GM12878 (cell line): Measurements from ENCODE around the gene LSM12. TPM values are rescaled to one million over a fixed set of nuclear protein-coding genes. Genes with fewer than 3 reads are reported as not detected.

Experiments used
- ATAC-seq: fragments of 200-7000 bp; cut with Tn5 transposase; 3 replicates; pipeline ENCODE4 v1.9.1; 2020; ENCODE audit warnings: mild to moderate bottlenecking, moderate library complexity
- BruUV-seq: library from RNA; stranded (reverse); fragments of 400-500 nt; replicated peaks from 2 replicates; lab custom pipeline; 2021; lab: Mats Ljungman, UMichigan
- CTCF ChIA-PET: fragments of 300-600 bp; sonication (Branson Sonifier 250); formaldehyde crosslinking; extraction: SDS; loops from one replicate; lab custom pipeline; 2021; ENCODE audit warnings: inconsistent platforms; lab: Yijun Ruan, JAX
- POLR2A ChIA-PET: fragments of 350-600 bp; formaldehyde crosslinking; extraction: SDS; loops from one replicate; lab custom pipeline; 2021; ENCODE audit warnings: inconsistent platforms; lab: Charles Lee
- RAD21 ChIA-PET: fragments of 300-600 bp; sonication (Branson Sonifier 250); formaldehyde crosslinking; loops from one replicate; lab custom pipeline; 2023; ENCODE audit warnings: antibody characterized with exemption; ENCODE audit not compliant: unreplicated experiment; lab: Charles Lee
- SMC1A ChIA-PET: fragments of 300-600 bp; sonication (Branson Sonifier 250); formaldehyde crosslinking; loops from one replicate; lab custom pipeline; 2023; ENCODE audit not compliant: unreplicated experiment, uncharacterized antibody; lab: Charles Lee
- DNase-seq: peaks from one replicate; pipeline ENCODE4 v3.0.0-alpha.2; 2011; ENCODE audit warnings: low read depth, low spot score
- FAIRE-seq: peaks from 3 replicates; lab custom pipeline; 2011; peaks lifted over from hg19 to GRCh38; lab: Jason Lieb, UNC
- H2AFZ ChIP-seq: 2 replicates; pipeline ENCODE4 v1.6.0; 2011; ENCODE audit warnings: low read depth, low read length, control low read depth; ENCODE audit not compliant: control insufficient read depth
- H3K27ac ChIP-seq: 2 replicates; pipeline ENCODE4 v1.5.1; 2011; ENCODE audit warnings: control low read depth; ENCODE audit not compliant: control insufficient read depth, insufficient read depth
- H3K27me3 ChIP-seq, 2 experiments: replicated peaks in 1 of 2; 2 replicates each; pipeline versions ENCODE4 v1.6.0 to v1.6.1; 2011; ENCODE audit warnings: low read length in 1 of 2; ENCODE audit not compliant: control insufficient read depth in 2 of 2, insufficient read depth in 2 of 2
- H3K36me3 ChIP-seq, 2 experiments: 2 replicates each; pipeline ENCODE4 v1.5.1; 2011; ENCODE audit warnings: low read length in 1 of 2; ENCODE audit not compliant: control insufficient read depth in 2 of 2, insufficient read depth in 2 of 2
- H3K4me1 ChIP-seq: 2 replicates; pipeline ENCODE4 v1.6.1; 2011; ENCODE audit warnings: mild to moderate bottlenecking, low read length, moderate library complexity, mixed read lengths; ENCODE audit not compliant: control insufficient read depth, insufficient read depth
- H3K4me2 ChIP-seq: 2 replicates; pipeline ENCODE4 v1.6.0; 2011; ENCODE audit warnings: control low read depth; ENCODE audit not compliant: control insufficient read depth, insufficient read depth
- H3K4me3 ChIP-seq: fragments of 200-600 bp; sonication (generic); 2 replicates; pipeline ENCODE4 v1.5.1; 2016
- H3K79me2 ChIP-seq: 2 replicates; pipeline ENCODE4 v1.6.0; 2011; ENCODE audit warnings: low read length; ENCODE audit not compliant: control insufficient read depth, insufficient read depth
- H3K9ac ChIP-seq: 2 replicates; pipeline ENCODE4 v1.8.0; 2011; ENCODE audit warnings: low read length, control low read depth, mixed read lengths; ENCODE audit not compliant: control insufficient read depth, insufficient read depth
- H3K9me3 ChIP-seq: replicated peaks from 3 replicates; pipeline ENCODE4 v1.5.1; 2011; ENCODE audit warnings: mild to moderate bottlenecking, low read length; ENCODE audit not compliant: control insufficient read depth, insufficient read depth
- H4K20me1 ChIP-seq: 2 replicates; pipeline ENCODE4 v1.6.0; 2011; ENCODE audit not compliant: control insufficient read depth, insufficient read depth
- BHLHE40 ChIP-seq, 2 experiments: fragments of 450-650 bp in 1 of 2; IDR thresholded peaks; 2 replicates each; pipeline ENCODE4 v1.6.1; 2011 to 2017; ENCODE audit warnings: low read depth in 2 of 2, borderline replicate concordance in 1 of 2, improper control_type of control experiment in 1 of 2, low read length in 1 of 2, mild to moderate bottlenecking in 1 of 2
- BMI1 ChIP-seq: fragments of 450-650 bp; IDR thresholded peaks from 2 replicates; pipeline ENCODE4 v1.6.1; 2016; ENCODE audit warnings: mild to moderate bottlenecking, moderate library complexity, borderline replicate concordance
- CEBPB ChIP-seq, 2 experiments: fragments of 150-350 bp in 1 of 2; IDR thresholded peaks; 2 replicates each; pipeline ENCODE4 v1.6.1; 2012 to 2014; ENCODE audit warnings: low read depth in 2 of 2, low read length in 2 of 2, borderline replicate concordance in 1 of 2, inconsistent platforms in 1 of 2
- CREB1 ChIP-seq: IDR thresholded peaks from 2 replicates; pipeline ENCODE4 v1.6.1; 2012; ENCODE audit warnings: low read depth, mild to moderate bottlenecking, inconsistent platforms
- FOXK2 ChIP-seq: fragments of 450-650 bp; IDR thresholded peaks from 2 replicates; pipeline ENCODE4 v1.6.1; 2017; ENCODE audit warnings: mild to moderate bottlenecking, moderate library complexity
- FOXM1 ChIP-seq: IDR thresholded peaks from 2 replicates; pipeline ENCODE4 v1.6.1; 2012; ENCODE audit warnings: low read depth, mild to moderate bottlenecking, inconsistent platforms, low read length, moderate library complexity
- HCFC1 ChIP-seq: fragments of 150-350 bp; IDR thresholded peaks from 2 replicates; pipeline ENCODE4 v1.6.1; 2014; ENCODE audit warnings: low read length
- MTA3 ChIP-seq: IDR thresholded peaks from 2 replicates; pipeline ENCODE4 v1.6.1; 2012; ENCODE audit warnings: low read length, inconsistent platforms, borderline replicate concordance
- NFYA ChIP-seq: IDR thresholded peaks from 2 replicates; pipeline ENCODE4 v1.6.1; 2011; ENCODE audit warnings: low read depth, mild to moderate bottlenecking, low read length, improper control_type of control experiment, borderline replicate concordance
- NR2C2 ChIP-seq: IDR thresholded peaks from 2 replicates; pipeline ENCODE4 v1.6.1; 2011; ENCODE audit warnings: borderline replicate concordance, low read depth; ENCODE audit not compliant: control insufficient read depth, insufficient read length
- NR2F1 ChIP-seq: fragments of 450-650 bp; conservative IDR thresholded peaks from 2 replicates; pipeline ENCODE4 v1.6.1; 2017; ENCODE audit warnings: mild to moderate bottlenecking
- RUNX3 ChIP-seq: IDR thresholded peaks from 2 replicates; pipeline ENCODE4 v1.6.1; 2012; ENCODE audit warnings: low read length, inconsistent platforms
- SIN3A ChIP-seq: IDR thresholded peaks from 2 replicates; pipeline ENCODE4 v1.6.1; 2012; ENCODE audit warnings: low read depth, low read length, improper control_type of control experiment
- SP1 ChIP-seq: IDR thresholded peaks from one replicate; pipeline ENCODE4 v1.6.1; 2011; ENCODE audit warnings: low read depth, low read length
- WGBS: methylation state at CpG from one replicate; pipeline ENCODE4 v1.1.6; 2016; ENCODE audit warnings: low lambda C conversion rate; ENCODE audit not compliant: insufficient replicate concordance, insufficient coverage; ENCODE audit errors: missing lambda C conversion rate; 5-methylcytosine and 5-hydroxymethylcytosine counted together
- in situ Hi-C: fragments of 300-500 bp; cut with MboI; formaldehyde crosslinking; loops from 9 replicates; pipeline ENCODE4 v1.14.3; 2018; ENCODE audit warnings: mixed read lengths
- intact Hi-C: fragments of 100-400 bp; cut with micrococcal nuclease; formaldehyde crosslinking; loops from one replicate; pipeline ENCODE4 v1.14.2; 2022; ENCODE audit not compliant: unreplicated experiment
- polyA plus RNA-seq, 11 experiments: library from polyadenylated mRNA; depleted of rRNA in 4 of 11; unstranded in 6 of 11; stranded (reverse) in 5 of 11; fragments of >200 nt; fragmentation: Nextera tagmentation in 4 of 11; fragmentation: Illumina TruSeq in 1 of 11; extraction: Ambion mirVana in 4 of 11; extraction: Trizol in 1 of 11; gene quantifications; 1 replicate in 1 of 11; 2 replicates in 10 of 11; pipeline versions ENCODE4 v1.2.1 to v1.2.3, GENCODE V29; 2011 to 2016; ENCODE audit warnings: inconsistent platforms in 2 of 11, missing spikeins in 2 of 11, low read depth in 1 of 11
- total RNA-seq, 4 experiments: library from RNA; depleted of rRNA in 3 of 4; stranded (reverse); fragments of >200 nt in 3 of 4; fragmentation: Illumina TruSeq in 1 of 4; extraction: Trizol in 1 of 4; gene quantifications; 2 replicates each; pipeline versions ENCODE4 v1.2.1 to v1.2.3, GENCODE V29; 2013 to 2021
- TF ChIP-seq, protein P1 (sequence below): fragments of 150-350 bp; IDR thresholded peaks from 2 replicates; pipeline ENCODE4 v1.6.1; 2016; ENCODE audit warnings: low read depth, low read length
- TF ChIP-seq, protein P2 (sequence below): IDR thresholded peaks from 2 replicates; pipeline ENCODE4 v1.6.1; 2012; ENCODE audit warnings: low read depth, low read length, improper control_type of control experiment

The LSM12 gene
- total and polyA plus RNA-seq, 10 of the 15 experiments (the other 5 are each of a cell fraction or from before 2014, with no cell fraction given): 51.1 to 206 (median 70.8) TPM

DNA sequence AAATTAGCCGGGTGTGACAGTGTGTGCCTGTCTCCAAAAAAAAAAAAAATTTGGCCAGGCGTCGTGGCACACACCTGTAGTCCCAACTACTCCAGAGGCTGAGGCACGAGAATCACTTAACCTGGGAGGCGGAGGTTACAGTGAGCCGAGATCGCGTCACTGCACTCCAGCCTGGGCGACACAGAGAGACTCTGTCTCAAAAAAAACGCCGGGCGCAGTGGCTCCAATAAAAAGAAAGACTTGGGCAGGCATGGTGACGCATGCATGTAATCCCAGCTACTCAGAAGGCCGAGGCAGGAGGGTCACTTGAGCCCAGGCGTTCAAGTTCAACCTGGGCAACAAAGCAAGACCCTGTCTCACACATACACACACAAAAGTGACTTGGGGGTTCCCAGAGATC lies 3.6 kb downstream of the LSM12 start (continued):
- TF ChIP-seq, protein P1, sequence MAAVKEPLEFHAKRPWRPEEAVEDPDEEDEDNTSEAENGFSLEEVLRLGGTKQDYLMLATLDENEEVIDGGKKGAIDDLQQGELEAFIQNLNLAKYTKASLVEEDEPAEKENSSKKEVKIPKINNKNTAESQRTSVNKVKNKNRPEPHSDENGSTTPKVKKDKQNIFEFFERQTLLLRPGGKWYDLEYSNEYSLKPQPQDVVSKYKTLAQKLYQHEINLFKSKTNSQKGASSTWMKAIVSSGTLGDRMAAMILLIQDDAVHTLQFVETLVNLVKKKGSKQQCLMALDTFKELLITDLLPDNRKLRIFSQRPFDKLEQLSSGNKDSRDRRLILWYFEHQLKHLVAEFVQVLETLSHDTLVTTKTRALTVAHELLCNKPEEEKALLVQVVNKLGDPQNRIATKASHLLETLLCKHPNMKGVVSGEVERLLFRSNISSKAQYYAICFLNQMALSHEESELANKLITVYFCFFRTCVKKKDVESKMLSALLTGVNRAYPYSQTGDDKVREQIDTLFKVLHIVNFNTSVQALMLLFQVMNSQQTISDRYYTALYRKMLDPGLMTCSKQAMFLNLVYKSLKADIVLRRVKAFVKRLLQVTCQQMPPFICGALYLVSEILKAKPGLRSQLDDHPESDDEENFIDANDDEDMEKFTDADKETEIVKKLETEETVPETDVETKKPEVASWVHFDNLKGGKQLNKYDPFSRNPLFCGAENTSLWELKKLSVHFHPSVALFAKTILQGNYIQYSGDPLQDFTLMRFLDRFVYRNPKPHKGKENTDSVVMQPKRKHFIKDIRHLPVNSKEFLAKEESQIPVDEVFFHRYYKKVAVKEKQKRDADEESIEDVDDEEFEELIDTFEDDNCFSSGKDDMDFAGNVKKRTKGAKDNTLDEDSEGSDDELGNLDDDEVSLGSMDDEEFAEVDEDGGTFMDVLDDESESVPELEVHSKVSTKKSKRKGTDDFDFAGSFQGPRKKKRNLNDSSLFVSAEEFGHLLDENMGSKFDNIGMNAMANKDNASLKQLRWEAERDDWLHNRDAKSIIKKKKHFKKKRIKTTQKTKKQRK: no peak
- TF ChIP-seq HCFC1 (no peak), NR2C2 (no peak), NR2F1 (no peak), CREB1 (no peak)
- TF ChIP-seq, protein P2, sequence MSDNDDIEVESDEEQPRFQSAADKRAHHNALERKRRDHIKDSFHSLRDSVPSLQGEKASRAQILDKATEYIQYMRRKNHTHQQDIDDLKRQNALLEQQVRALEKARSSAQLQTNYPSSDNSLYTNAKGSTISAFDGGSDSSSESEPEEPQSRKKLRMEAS: no peak

DNA sequence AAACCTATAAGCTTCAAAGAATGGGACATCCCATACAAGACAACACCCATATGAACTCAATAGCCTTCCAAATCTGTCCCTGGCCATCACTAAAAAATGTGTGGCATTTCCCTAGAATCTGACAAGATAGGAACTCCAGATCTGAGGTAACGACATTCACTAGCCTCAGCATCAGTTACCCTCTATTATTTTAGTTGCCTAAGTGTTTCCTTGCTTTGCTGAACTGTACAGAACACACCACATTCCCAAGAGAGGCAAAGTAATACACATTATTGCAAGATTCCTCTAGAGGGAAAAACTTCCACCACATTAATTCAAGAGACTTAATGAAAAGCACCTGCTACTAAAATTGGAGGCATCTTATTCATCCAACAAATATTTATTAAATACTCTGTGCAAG lies 5.0 kb downstream of the LSM12 start:
- no peak overlapping the region for H3K9ac ChIP-seq
- no peaks in the 10 kb centered on the region for H4K20me1 ChIP-seq
- no peak for DNase-seq
- in situ Hi-C loops: no loop called here
- BruUV-seq: no TSS peak
- TF ChIP-seq CEBPB (IDR thresholded peaks at IDR 0.05; ENCODE audit: borderline replicate concordance in 1 of 2, low read depth in 2 of 2, low read length in 2 of 2) (no peak), NFYA (no peak), FOXK2 (no peak), BMI1 (no peak), FOXM1 (no peak), BHLHE40 (IDR thresholded peaks at IDR 0.05; ENCODE audit: borderline replicate concordance in 1 of 2, low read depth in 2 of 2, low read length in 1 of 2) (no peak), SP1 (no peak), RUNX3 (no peak), MTA3 (no peak), SIN3A (no peak)
- TF ChIP-seq, all 136 proteins: peak for 0
- FAIRE-seq (no peak), ATAC-seq (no peak)
- ChIA-PET POLR2A (interaction anchor here (0.6 kb wide), 4 partner anchors 20 to 1066 kb away, joined by 3 to 5 read pairs (median 4); no protein-coding TSS in a partner anchor), RAD21 (interaction anchor here (0.6 kb wide), 1 partner anchor 81 kb away, joined by 3 read pairs; no protein-coding TSS in a partner anchor), SMC1A (no interaction called here), CTCF (interaction anchor here (1.6 to 2.5 kb wide), 4 partner anchors 18 to 152 kb away, joined by 4 to 6 read pairs (median 6); no protein-coding TSS in a partner anchor)
- Histone ChIP-seq H3K4me1 (no peaks in the 10 kb centered on the region), H3K36me3 (peaks cover 8 to 20% of the 10 kb centered on the region in 2 experiments), H3K27ac (no peak overlapping the region), H3K9me3 (no peaks in the 10 kb centered on the region), H3K27me3 (no peaks in the 10 kb centered on the region), H3K79me2 (peaks cover 60% of the 10 kb centered on the region), H3K4me3 (no peak overlapping the region), H3K4me2 (no peak overlapping the region), H2AFZ (no peak overlapping the region)
- 100% methylated on average over 1 of the region's 1 CpG for WGBS
- intact Hi-C loops: no loop called here
